SK-N-SH (cell line): ENCODE data around the gene RHOT1. TPM values are rescaled to one million over a fixed set of nuclear protein-coding genes. Genes with fewer than 3 reads are reported as not detected.

ENCODE experiments used
- CTCF ChIA-PET: fragments of 300-600, 350-600 bp; formaldehyde crosslinking; extraction: SDS; loops from one replicate; lab custom pipeline; 2021; lab: Yijun Ruan, JAX
- POLR2A ChIA-PET: fragments of 350-600 bp; sonication (Branson Sonifier 250); formaldehyde crosslinking; extraction: SDS; loops from one replicate; lab custom pipeline; 2020; ENCODE audit warnings: antibody characterized with exemption, inconsistent platforms; lab: Yijun Ruan, JAX
- DNase-seq: peaks from one replicate; pipeline ENCODE4 v3.0.0; 2012
- H2AFZ ChIP-seq: fragments of 200-600 bp; sonication (generic); 2 replicates; pipeline ENCODE4 v1.8.1; 2016; ENCODE audit warnings: antibody characterized with exemption, mild to moderate bottlenecking, low read depth
- H3F3A ChIP-seq: fragments of 200-600 bp; sonication (generic); replicated peaks from 2 replicates; pipeline ENCODE3; 2016; ENCODE audit warnings: antibody characterized with exemption, mild to moderate bottlenecking; ENCODE audit not compliant: insufficient read depth
- H3K27ac ChIP-seq, 2 experiments: fragments of 200-500 bp in 1 of 2; fragments of 200-600 bp in 1 of 2; sonication (Bioruptor generic) in 1 of 2; sonication (generic), shearing (Covaris generic) in 1 of 2; 2 replicates each; pipeline versions ENCODE4 v1.5.1 to v1.6.1; 2014 to 2016; ENCODE audit warnings: low read depth in 2 of 2, inconsistent platforms in 1 of 2, low read length in 1 of 2, mild to moderate bottlenecking in 1 of 2, mixed read lengths in 1 of 2
- H3K27me3 ChIP-seq: fragments of 200-600 bp; sonication (generic), shearing (Covaris generic); 2 replicates; pipeline ENCODE4 v1.6.1; 2016; ENCODE audit warnings: mixed run types; ENCODE audit not compliant: insufficient read depth
- H3K36me3 ChIP-seq, 2 experiments: fragments of 200-500 bp in 1 of 2; fragments of 200-600 bp in 1 of 2; sonication (Bioruptor generic) in 1 of 2; sonication (generic) in 1 of 2; replicated peaks in 1 of 2; 2 replicates each; pipeline versions ENCODE3 to v1.5.1; 2014 to 2016; ENCODE audit warnings: low read length in 1 of 2, mild to moderate bottlenecking in 1 of 2; ENCODE audit not compliant: insufficient read depth in 2 of 2, control insufficient read depth in 1 of 2
- H3K4me1 ChIP-seq, 2 experiments: fragments of 200-500 bp in 1 of 2; fragments of 200-600 bp in 1 of 2; sonication (Bioruptor generic) in 1 of 2; sonication (generic), shearing (Covaris generic) in 1 of 2; 2 replicates each; pipeline versions ENCODE4 v1.5.1 to v1.6.1; 2014 to 2016; ENCODE audit warnings: low read depth in 1 of 2, low read length in 1 of 2, mixed run types in 1 of 2; ENCODE audit not compliant: insufficient read depth in 2 of 2, control insufficient read depth in 1 of 2
- H3K4me2 ChIP-seq: fragments of 200-600 bp; sonication (generic), shearing (Covaris generic); 2 replicates; pipeline ENCODE4 v1.6.1; 2017; ENCODE audit warnings: mixed run types
- H3K4me3 ChIP-seq, 2 experiments: fragments of 200-500 bp in 1 of 2; fragments of 200-600 bp in 1 of 2; sonication (Bioruptor generic) in 1 of 2; sonication (generic), shearing (Covaris generic) in 1 of 2; 2 replicates each; pipeline versions ENCODE4 v1.5.1 to v1.8.1; 2014 to 2016; ENCODE audit warnings: low read depth in 2 of 2, inconsistent platforms in 1 of 2, low read length in 1 of 2, mild to moderate bottlenecking in 1 of 2, mixed read lengths in 1 of 2, moderate library complexity in 1 of 2
- H3K79me2 ChIP-seq: fragments of 200-600 bp; sonication (generic); 2 replicates; pipeline ENCODE4 v1.8.1; 2017; ENCODE audit warnings: mild to moderate bottlenecking; ENCODE audit not compliant: insufficient read depth
- H3K9ac ChIP-seq: fragments of 200-600 bp; sonication (generic); 2 replicates; pipeline ENCODE4 v1.6.1; 2017; ENCODE audit warnings: mixed run types
- H3K9me2 ChIP-seq: fragments of 200-600 bp; sonication (generic); 2 replicates; pipeline ENCODE4 v1.6.1; 2017; ENCODE audit warnings: mixed run types
- H3K9me3 ChIP-seq: fragments of 200-600 bp; sonication (generic); 2 replicates; pipeline ENCODE4 v1.6.1; 2017; ENCODE audit warnings: mixed run types, mild to moderate bottlenecking, moderate library complexity
- H4K20me1 ChIP-seq: fragments of 200-600 bp; sonication (generic); 2 replicates; pipeline ENCODE4 v1.6.1; 2017; ENCODE audit warnings: mild to moderate bottlenecking, mixed run types; ENCODE audit not compliant: insufficient read depth
- ELF1 ChIP-seq: IDR thresholded peaks from 2 replicates; pipeline ENCODE4 v1.4.0; 2012
- JUND ChIP-seq: IDR thresholded peaks from 2 replicates; pipeline ENCODE4 v1.4.0; 2012
- MAX ChIP-seq: IDR thresholded peaks from 2 replicates; pipeline ENCODE4 v1.4.0; 2012; ENCODE audit warnings: low read depth
- PBX3 ChIP-seq: IDR thresholded peaks from 2 replicates; pipeline ENCODE4; 2012
- RCOR1 ChIP-seq: fragments of 150-350 bp; IDR thresholded peaks from 2 replicates; pipeline ENCODE4 v1.6.1; 2017; ENCODE audit warnings: antibody characterized with exemption, low read length
- REST ChIP-seq: IDR thresholded peaks from 2 replicates; pipeline ENCODE4 v1.6.1; 2012; ENCODE audit warnings: mild to moderate bottlenecking, low read depth, low read length, moderate library complexity
- RFX5 ChIP-seq: IDR thresholded peaks from 2 replicates; pipeline ENCODE4 v1.6.1; 2012; ENCODE audit warnings: mild to moderate bottlenecking, improper control_type of control experiment, low read length
- TAF1 ChIP-seq: IDR thresholded peaks from 2 replicates; pipeline ENCODE4 v1.6.1; 2012; ENCODE audit warnings: low read depth, mild to moderate bottlenecking, low read length, moderate library complexity, borderline replicate concordance
- TCF12 ChIP-seq: IDR thresholded peaks from 2 replicates; pipeline ENCODE4 v1.4.0; 2012
- TEAD4 ChIP-seq: IDR thresholded peaks from 2 replicates; pipeline ENCODE4 v1.4.0; 2012; ENCODE audit warnings: mild to moderate bottlenecking, borderline replicate concordance; ENCODE audit not compliant: insufficient read depth
- USF2 ChIP-seq: fragments of 150-350 bp; IDR thresholded peaks from 2 replicates; pipeline ENCODE4 v1.6.1; 2017; ENCODE audit warnings: antibody characterized with exemption, low read length, low read depth, borderline replicate concordance
- WGBS: methylation state at CpG from one replicate; pipeline ENCODE4 v1.1.6; 2017; ENCODE audit warnings: low lambda C conversion rate; 5-methylcytosine and 5-hydroxymethylcytosine counted together
- polyA plus RNA-seq, 3 experiments: library from polyadenylated mRNA; depleted of rRNA; stranded (reverse); fragments of >200 nt; gene quantifications; 2 replicates each; pipeline ENCODE4 v1.2.3, GENCODE V29; 2012

The RHOT1 gene
- polyA plus RNA-seq, 1 of the 3 experiments (the other 2 are of a cell fraction), result 25.0 TPM

GRCh38 chr17:32253117-32253611 is 110.9 kb downstream of the RHOT1 start (continued):
- TF ChIP-seq ELF1, result no peak
- no peak for TF ChIP-seq TEAD4
- TF ChIP-seq JUND, result no peak
- TF ChIP-seq TAF1, result no peak
- no peak for TF ChIP-seq USF2
- TF ChIP-seq TCF12, result no peak
- TF ChIP-seq RFX5, result no peak
- TF ChIP-seq RCOR1, result no peak; the same call in 1 of the 2 replicates

GRCh38 chr17:32256012-32256700 is 113.9 kb downstream of the RHOT1 start:
- Histone ChIP-seq H3K79me2 (no peaks in the 10 kb centered on the region), H3K9ac (no peak overlapping the region), H3K36me3 (no peaks in the 10 kb centered on the region), H2AFZ (no peak overlapping the region), H3K4me3 (no peak overlapping the region), H3K9me3 (no peaks in the 10 kb centered on the region), H3K27me3 (no peaks in the 10 kb centered on the region), H3F3A (no peaks in the 10 kb centered on the region), H3K4me1 (no peaks in the 10 kb centered on the region), H3K27ac (no peak overlapping the region), H3K4me2 (no peak overlapping the region), H4K20me1 (no peaks in the 10 kb centered on the region), H3K9me2 (no peaks in the 10 kb centered on the region)
- WGBS, result 86% methylated on average over 9 of the region's 9 CpGs
- CTCF ChIA-PET, result interaction anchor here (13.5 kb wide), 1 partner anchor 65 kb away, joined by 192 read pairs; no protein-coding TSS in a partner anchor
- DNase-seq, result no peak
- POLR2A ChIA-PET, result no interaction called here
- TF ChIP-seq PBX3 (no peak), REST (no peak), MAX (no peak), TAF1 (no peak)
